GM18868 (cell line): Measurements from ENCODE around the gene EDIL3.
"Not testable (repeated sequence)": the region's sequence is repeated elsewhere in the genome, so short reads cannot be mapped to it uniquely, and the experiment has no call there.

Experiments used
- ATAC-seq: cut with Tn5 transposase; IDR thresholded peaks from one replicate; pipeline ENCODE4 v1.9.1; 2021; ENCODE audit warnings: mild to moderate bottlenecking, moderate library complexity; ENCODE audit not compliant: unreplicated experiment

EDIL3 gene

GRCh38 chr5:84085387-84086041 lies 299.2 kb downstream of the EDIL3 start:
- no peak for ATAC-seq

GRCh38 chr5:84080908-84081307 lies 303.8 kb downstream of the EDIL3 start:
- no peak for ATAC-seq

GRCh38 chr5:84072339-84072738 lies 312.3 kb downstream of the EDIL3 start:
- no peak for ATAC-seq

GRCh38 chr5:84069608-84070179 lies 315.0 kb downstream of the EDIL3 start:
- ATAC-seq = no peak

- no peak for ATAC-seq
Measured at GRCh38 chr5:84063041-84063440, 321.6 kb downstream of the EDIL3 start.

GRCh38 chr5:84059672-84060071 lies 325.0 kb downstream of the EDIL3 start:
- ATAC-seq = no peak

GRCh38 chr5:84058561-84058960 lies 326.1 kb downstream of the EDIL3 start:
- ATAC-seq = no peak

GRCh38 chr5:84057211-84057610 lies 327.5 kb downstream of the EDIL3 start:
- ATAC-seq = no peak

GRCh38 chr5:84045964-84046363 lies 338.7 kb downstream of the EDIL3 start:
- ATAC-seq = no peak

GRCh38 chr5:84036842-84037241 lies 347.8 kb downstream of the EDIL3 start:
- ATAC-seq = no peak

- ATAC-seq = no peak
Measured at GRCh38 chr5:84032324-84032723, 352.4 kb downstream of the EDIL3 start.

- no peak for ATAC-seq
Measured at GRCh38 chr5:84028093-84028492, 356.6 kb downstream of the EDIL3 start.

- not testable (repeated sequence) for ATAC-seq
Measured at GRCh38 chr5:84018521-84018920, 366.2 kb downstream of the EDIL3 start.

- ATAC-seq = no peak
Measured at GRCh38 chr5:84017523-84018172, 367.0 kb downstream of the EDIL3 start.

GRCh38 chr5:84016085-84016484 lies 368.6 kb downstream of the EDIL3 start:
- ATAC-seq = no peak

- ATAC-seq = no peak
Measured at GRCh38 chr5:84014966-84015365, 369.7 kb downstream of the EDIL3 start.

- ATAC-seq = no peak
Measured at GRCh38 chr5:83993803-83994202, 390.9 kb downstream of the EDIL3 start.

GRCh38 chr5:83991566-83992224 lies 393.0 kb downstream of the EDIL3 start:
- no peak for ATAC-seq

- ATAC-seq = no peak
Measured at GRCh38 chr5:83988293-83988685, 396.4 kb downstream of the EDIL3 start.

- ATAC-seq = no peak
Measured at GRCh38 chr5:83987513-83988292, 397.0 kb downstream of the EDIL3 start.

GRCh38 chr5:83983852-83984251 lies 400.8 kb downstream of the EDIL3 start:
- ATAC-seq = no peak
